NB4 (cell line): ENCODE results near the gene MTLN.
"Not testable (repeated sequence)": the region's sequence is repeated elsewhere in the genome, so short reads cannot be mapped to it uniquely, and the experiment has no call there.

Source experiments
- DNase-seq: peaks from one replicate; pipeline ENCODE4 v3.0.0; 2010; ENCODE audit warnings: low read depth
- H3K4me3 ChIP-seq: one replicate; pipeline ENCODE4 v1.5.1; 2011; ENCODE audit warnings: mild to moderate bottlenecking, low read depth, low read length, moderate library complexity
- MAX ChIP-seq: IDR thresholded peaks from 2 replicates; pipeline ENCODE4 v1.6.1; 2011; ENCODE audit warnings: low read depth, low read length
- MYC ChIP-seq: IDR thresholded peaks from 2 replicates; pipeline ENCODE4 v1.6.1; 2011; ENCODE audit warnings: low read depth, low read length
- POLR2A ChIP-seq: IDR thresholded peaks from 2 replicates; pipeline ENCODE4 v1.6.1; 2011; ENCODE audit warnings: mild to moderate bottlenecking; ENCODE audit not compliant: insufficient read length; ENCODE audit errors: extremely low read depth
- TF ChIP-seq, protein P1 (sequence below): IDR thresholded peaks from one replicate; pipeline ENCODE4 v1.5.1; 2012; ENCODE audit warnings: low read depth, low read length

MTLN gene

DNA sequence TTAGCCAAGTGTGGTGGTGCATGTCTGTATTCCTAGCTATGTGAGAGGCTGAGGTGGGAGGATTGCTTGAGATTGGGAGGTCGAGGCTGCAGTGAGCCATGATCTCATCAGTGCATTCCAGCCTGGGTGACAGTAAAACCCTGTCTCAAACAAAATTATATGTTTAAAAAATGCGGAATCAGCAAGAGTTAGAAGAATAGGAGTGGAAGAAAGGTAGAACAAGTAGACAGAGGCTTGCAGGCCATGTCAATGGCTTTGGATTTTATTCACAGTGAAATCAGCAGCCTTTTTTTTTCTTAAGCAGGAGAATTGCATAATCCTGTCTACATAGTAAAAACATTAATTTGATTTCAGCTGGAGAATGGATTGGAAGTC, 7.8 kb upstream of the MTLN start:
- no peak overlapping the region for H3K4me3 ChIP-seq
- TF ChIP-seq MYC: no peak
- TF ChIP-seq, protein P1, sequence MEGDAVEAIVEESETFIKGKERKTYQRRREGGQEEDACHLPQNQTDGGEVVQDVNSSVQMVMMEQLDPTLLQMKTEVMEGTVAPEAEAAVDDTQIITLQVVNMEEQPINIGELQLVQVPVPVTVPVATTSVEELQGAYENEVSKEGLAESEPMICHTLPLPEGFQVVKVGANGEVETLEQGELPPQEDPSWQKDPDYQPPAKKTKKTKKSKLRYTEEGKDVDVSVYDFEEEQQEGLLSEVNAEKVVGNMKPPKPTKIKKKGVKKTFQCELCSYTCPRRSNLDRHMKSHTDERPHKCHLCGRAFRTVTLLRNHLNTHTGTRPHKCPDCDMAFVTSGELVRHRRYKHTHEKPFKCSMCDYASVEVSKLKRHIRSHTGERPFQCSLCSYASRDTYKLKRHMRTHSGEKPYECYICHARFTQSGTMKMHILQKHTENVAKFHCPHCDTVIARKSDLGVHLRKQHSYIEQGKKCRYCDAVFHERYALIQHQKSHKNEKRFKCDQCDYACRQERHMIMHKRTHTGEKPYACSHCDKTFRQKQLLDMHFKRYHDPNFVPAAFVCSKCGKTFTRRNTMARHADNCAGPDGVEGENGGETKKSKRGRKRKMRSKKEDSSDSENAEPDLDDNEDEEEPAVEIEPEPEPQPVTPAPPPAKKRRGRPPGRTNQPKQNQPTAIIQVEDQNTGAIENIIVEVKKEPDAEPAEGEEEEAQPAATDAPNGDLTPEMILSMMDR: no peak
- no peak for TF ChIP-seq MAX
- no peak for TF ChIP-seq POLR2A
- DNase-seq: no peak

DNA sequence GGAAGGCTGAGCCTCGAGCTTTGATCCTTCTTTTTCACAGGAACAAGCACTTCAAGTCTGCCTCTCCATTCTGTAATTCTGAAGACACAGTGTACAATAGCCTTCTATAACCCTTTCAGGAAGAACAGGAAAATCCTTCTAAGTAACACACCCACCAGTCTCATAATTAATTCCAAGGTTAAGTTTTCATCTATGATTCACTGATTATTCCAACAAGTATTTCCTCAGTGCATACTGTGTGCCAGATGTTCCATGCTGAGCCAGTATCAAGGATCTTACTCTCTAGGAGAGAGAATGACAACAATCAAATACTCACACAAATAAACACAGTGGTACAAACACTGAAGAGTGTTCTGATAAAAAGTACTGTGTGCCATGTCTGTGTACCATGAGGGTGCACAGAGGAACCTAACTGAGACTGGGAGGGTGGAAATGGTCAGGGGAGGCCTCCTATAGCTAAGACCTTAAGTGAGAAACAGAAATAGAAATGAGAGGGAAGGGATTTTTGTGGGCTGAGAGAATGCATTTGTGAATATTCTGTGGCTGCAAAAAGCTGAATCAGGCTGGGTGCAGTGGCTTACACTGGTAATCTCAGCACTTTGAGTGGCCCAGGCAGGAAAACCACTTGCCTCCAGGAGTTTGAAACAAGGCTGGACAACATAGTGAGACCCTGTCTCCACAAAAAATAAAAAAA, 7.3 kb upstream of the MTLN start:
- TF ChIP-seq MYC: no peak
- TF ChIP-seq MAX: no peak
- TF ChIP-seq, protein P1: no peak
- TF ChIP-seq POLR2A: no peak
- no peak overlapping the region for H3K4me3 ChIP-seq
- DNase-seq: no peak

DNA sequence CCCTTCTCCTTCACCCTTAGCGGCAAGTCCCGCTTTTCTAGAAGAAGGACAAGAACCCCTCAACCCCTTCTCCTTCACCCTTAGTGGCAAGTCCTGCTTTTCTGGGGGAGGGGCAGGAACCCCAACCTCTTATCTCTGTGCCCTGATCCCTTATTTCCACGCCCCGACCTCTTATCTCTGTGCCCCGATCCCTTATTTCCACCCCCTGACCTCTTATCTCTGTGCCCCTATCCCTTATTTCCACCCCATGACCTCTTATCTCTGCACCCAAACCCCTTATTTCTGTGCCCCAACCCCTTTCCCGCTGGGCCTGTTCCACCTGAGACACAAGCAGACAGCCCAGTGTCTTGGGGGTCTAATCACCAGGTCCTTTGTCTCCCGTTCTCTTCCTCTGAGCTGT, 6.5 kb upstream of the MTLN start:
- DNase-seq, H3K4me3 ChIP-seq: not testable (repeated sequence)

DNA sequence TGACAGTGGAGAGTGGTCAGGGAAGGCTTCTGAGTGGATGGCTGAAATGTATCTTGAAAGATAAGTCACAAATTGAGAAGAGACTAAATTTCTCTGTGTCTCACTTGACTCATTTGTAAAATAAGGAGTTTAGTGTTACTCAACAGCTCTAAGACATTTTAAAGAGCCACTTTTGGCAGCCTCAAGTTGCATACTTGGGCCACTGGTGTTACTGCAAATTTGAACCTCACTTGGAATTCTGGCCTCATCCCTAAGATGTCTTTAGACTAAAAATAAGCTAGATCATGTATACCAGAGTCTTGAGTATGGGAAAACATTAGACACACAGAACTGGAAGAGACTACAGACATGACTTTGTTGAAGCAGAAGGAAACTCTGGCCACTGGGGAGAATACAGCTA, 4.5 kb upstream of the MTLN start:
- no peak overlapping the region for H3K4me3 ChIP-seq
- TF ChIP-seq MYC: no peak
- DNase-seq: no peak

- H3K4me3 ChIP-seq: no peak overlapping the region
- TF ChIP-seq MAX (no peak), MYC (no peak), POLR2A (no peak)
- TF ChIP-seq, protein P1: no peak
- no peak for DNase-seq
These were observed 3.9 kb upstream of the MTLN start for GRCh38 chr2:110216199-110216598.

DNA sequence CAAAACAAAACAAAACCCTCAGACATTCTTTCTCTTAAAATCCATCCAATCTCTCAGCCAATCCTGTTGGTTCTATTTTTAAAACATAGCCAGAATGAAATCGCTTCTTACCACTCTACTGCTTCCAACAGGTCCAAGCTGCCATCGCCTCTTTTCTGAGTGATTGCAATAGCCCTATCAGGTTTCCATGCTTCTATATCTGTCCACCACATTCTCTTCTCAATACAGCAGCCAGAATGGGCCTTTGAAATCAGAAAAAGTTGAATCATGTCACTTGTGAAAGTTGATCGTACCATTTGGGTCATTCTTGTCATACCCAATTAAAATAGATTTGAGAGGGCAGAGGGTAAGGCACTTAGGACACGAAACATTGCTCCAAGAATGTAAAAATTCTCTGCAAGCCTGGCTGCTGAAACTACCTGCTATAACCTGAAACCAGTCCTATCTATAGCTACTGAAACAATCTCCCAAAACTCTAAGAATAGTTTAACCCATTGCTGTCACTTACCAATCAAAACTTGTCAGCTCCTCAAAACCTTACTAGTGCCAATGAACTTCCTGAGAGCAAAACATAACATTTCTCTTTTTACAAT, 3.3 kb upstream of the MTLN start:
- H3K4me3 ChIP-seq: no peak overlapping the region
- TF ChIP-seq, protein P1: no peak
- TF ChIP-seq MYC (no peak), POLR2A (no peak), MAX (no peak)
- no peak for DNase-seq

DNA sequence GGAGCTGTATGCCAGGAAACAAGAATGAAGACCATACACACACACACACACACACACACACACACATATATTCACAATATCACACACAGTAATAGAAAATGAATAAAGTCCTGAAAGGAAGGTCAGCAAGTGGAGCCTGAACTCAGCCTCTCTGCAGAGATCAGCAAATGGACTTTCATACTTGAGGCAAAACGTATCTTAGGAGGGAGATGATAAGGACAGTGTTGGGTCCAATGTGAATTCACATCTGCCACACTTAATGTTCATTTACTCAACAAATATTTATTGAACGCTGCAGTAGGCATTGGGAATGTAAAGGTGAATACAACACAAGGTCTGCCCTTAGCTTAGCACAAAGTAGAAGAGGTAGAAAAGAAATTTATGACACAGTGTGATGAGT, 2.7 kb upstream of the MTLN start:
- TF ChIP-seq MAX: no peak
- TF ChIP-seq, protein P1: no peak
- no peak for TF ChIP-seq POLR2A
- TF ChIP-seq MYC: no peak
- DNase-seq: no peak
- H3K4me3 ChIP-seq: no peak overlapping the region

DNA sequence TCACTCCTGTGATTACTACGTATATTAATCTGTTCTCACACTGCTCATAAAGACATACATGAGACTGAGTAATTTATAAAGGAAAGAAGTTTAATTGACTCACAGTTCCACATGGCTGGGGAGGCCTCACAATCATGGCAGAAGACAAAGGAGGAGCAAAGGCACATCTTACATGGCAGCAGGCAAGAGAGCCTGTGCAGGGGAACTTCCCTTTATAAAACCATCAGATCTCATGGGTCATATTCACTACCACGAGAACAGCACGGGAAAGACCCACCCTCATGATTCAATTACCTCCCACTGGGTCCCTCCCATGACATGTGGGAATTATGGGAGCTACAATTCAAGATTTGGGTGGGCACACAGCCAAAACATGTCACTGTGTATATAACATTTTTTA, 1.2 kb upstream of the MTLN start:
- not testable (repeated sequence) for H3K4me3 ChIP-seq, DNase-seq
